Thoracic aorta (tissue), 2 donors: ENCODE data around the gene BCAS1. TPM values are rescaled to one million over a fixed set of nuclear protein-coding genes. Genes with fewer than 3 reads are reported as not detected.
"Not testable (repeated sequence)": the region's sequence is repeated elsewhere in the genome, so short reads cannot be mapped to it uniquely, and the experiment has no call there.

Source experiments
- ATAC-seq: fragments of 150-250 bp; one replicate; pipeline ENCODE4 v1.8.0; 2017; ENCODE audit warnings: low read depth; ENCODE audit not compliant: insufficient number of reproducible peaks, low FRiP score
- DNase-seq: peaks from one replicate; pipeline ENCODE4 v3.0.0-alpha.2; 2020; ENCODE audit warnings: low spot score
- H3K27ac ChIP-seq, 2 donors: fragments of 200-600 bp; sonication (generic); 1 replicate in 1 of 2; 2 replicates in 1 of 2; pipeline ENCODE4 v1.5.1; 2016; ENCODE audit warnings: mild to moderate bottlenecking in 2 of 2, moderate library complexity in 2 of 2
- H3K27me3 ChIP-seq: fragments of 200-600 bp; sonication (generic); replicated peaks from 2 replicates; pipeline ENCODE4 v1.6.0; 2016; ENCODE audit warnings: mild to moderate bottlenecking; ENCODE audit not compliant: insufficient read depth
- H3K36me3 ChIP-seq: fragments of 200-600 bp; sonication (generic); one replicate; pipeline ENCODE4 v1.5.1; 2016
- H3K4me1 ChIP-seq, 2 donors: fragments of 200-600 bp; sonication (generic); 1 replicate in 1 of 2; 2 replicates in 1 of 2; pipeline versions ENCODE4 v1.5.1 to v1.6.0; 2016; ENCODE audit warnings: low read depth in 2 of 2, mild to moderate bottlenecking in 1 of 2; ENCODE audit not compliant: control insufficient read depth in 1 of 2
- H3K4me3 ChIP-seq: fragments of 200-600 bp; sonication (generic); 2 replicates; pipeline ENCODE4 v1.5.1; 2016; ENCODE audit warnings: mild to moderate bottlenecking
- H3K9me3 ChIP-seq: fragments of 200-600 bp; sonication (generic); 2 replicates; pipeline ENCODE4 v1.5.1; 2016
- total RNA-seq, 2 donors: library from RNA; depleted of rRNA; stranded (reverse); fragments of >200 nt; gene quantifications; one replicate each; pipeline versions ENCODE4 v1.1.0 to v1.2.3, GENCODE V29; 2016
- TF ChIP-seq, protein P1 (sequence below): fragments of 200-600 bp; sonication (generic); IDR thresholded peaks from one replicate; pipeline ENCODE4 v1.5.1; 2019; ENCODE audit warnings: antibody characterized with exemption

The BCAS1 gene
- total RNA-seq, 2 donors from 2014 or later, result under 0.01 to 3.6 TPM

DNA sequence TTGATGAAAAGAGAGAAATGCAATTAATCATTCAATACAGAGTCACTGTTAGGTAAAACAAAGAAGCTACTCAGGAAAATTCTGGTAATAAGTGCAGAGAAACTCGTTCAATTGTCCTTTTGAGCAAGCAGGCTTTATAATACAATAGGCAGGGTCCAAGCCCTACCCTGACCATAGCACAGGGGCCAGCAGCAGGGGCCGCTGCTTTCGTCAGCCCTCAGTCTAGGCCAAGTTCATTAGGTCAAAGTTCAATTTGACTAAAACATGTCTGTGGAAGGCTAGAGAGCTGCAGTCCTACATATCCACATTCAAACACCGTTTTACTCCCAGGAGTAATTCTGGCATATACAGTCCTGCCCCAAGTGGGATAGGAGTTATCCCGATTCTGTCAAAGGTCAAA, 94.6 kb downstream of the BCAS1 start:
- H3K36me3 ChIP-seq, result no peaks in the 10 kb centered on the region
- no peak overlapping the region for H3K4me3 ChIP-seq
- H3K4me1 ChIP-seq, result no peaks in the 10 kb centered on the region
- ATAC-seq (no peak), DNase-seq (no peak)
- no peak overlapping the region for H3K27ac ChIP-seq
- no peaks in the 10 kb centered on the region for H3K9me3 ChIP-seq
- no peaks in the 10 kb centered on the region for H3K27me3 ChIP-seq
- TF ChIP-seq, protein P1, sequence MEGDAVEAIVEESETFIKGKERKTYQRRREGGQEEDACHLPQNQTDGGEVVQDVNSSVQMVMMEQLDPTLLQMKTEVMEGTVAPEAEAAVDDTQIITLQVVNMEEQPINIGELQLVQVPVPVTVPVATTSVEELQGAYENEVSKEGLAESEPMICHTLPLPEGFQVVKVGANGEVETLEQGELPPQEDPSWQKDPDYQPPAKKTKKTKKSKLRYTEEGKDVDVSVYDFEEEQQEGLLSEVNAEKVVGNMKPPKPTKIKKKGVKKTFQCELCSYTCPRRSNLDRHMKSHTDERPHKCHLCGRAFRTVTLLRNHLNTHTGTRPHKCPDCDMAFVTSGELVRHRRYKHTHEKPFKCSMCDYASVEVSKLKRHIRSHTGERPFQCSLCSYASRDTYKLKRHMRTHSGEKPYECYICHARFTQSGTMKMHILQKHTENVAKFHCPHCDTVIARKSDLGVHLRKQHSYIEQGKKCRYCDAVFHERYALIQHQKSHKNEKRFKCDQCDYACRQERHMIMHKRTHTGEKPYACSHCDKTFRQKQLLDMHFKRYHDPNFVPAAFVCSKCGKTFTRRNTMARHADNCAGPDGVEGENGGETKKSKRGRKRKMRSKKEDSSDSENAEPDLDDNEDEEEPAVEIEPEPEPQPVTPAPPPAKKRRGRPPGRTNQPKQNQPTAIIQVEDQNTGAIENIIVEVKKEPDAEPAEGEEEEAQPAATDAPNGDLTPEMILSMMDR, result no peak

DNA sequence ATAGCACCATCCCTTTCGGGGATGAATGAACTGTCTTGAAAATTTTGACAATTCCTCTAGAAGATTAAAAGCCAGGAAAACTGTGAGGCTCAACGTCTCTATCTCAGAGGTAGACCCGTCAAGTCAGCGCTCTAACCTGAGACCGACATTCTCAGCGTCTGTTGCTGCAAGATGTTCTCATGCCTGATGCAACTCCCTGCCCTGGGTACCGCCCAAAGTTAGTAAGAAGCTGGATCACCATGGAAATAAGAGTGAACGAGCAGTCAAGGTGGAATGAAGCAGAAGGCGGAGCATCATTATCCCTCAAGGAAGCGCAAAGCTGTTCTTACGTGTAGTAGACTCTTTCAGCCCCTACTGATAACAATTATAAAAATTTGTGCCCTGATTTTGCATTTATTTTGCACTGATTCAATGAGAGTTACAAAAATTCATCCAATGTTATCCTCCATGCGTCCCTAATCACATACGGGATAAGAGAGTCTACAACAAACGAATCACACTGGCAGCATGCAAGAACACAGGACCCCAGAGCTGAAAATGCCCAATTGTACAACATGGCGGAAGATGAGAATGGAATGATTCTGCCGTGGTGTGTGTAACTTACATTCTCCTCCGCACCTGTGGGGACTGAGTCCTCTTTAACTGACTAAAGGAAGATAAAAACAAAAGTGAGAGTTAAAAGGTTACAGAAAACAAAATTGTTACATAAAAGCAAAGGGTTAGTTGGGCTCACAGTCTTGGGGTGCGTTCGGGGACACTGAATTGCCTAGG, 95.4 kb downstream of the BCAS1 start:
- Histone ChIP-seq H3K36me3 (no peaks in the 10 kb centered on the region), H3K4me1 (no peaks in the 10 kb centered on the region), H3K4me3 (no peak overlapping the region), H3K27me3 (no peaks in the 10 kb centered on the region), H3K9me3 (no peaks in the 10 kb centered on the region), H3K27ac (no peak overlapping the region)
- TF ChIP-seq, protein P1, result no peak
- DNase-seq (no peak), ATAC-seq (no peak)

DNA sequence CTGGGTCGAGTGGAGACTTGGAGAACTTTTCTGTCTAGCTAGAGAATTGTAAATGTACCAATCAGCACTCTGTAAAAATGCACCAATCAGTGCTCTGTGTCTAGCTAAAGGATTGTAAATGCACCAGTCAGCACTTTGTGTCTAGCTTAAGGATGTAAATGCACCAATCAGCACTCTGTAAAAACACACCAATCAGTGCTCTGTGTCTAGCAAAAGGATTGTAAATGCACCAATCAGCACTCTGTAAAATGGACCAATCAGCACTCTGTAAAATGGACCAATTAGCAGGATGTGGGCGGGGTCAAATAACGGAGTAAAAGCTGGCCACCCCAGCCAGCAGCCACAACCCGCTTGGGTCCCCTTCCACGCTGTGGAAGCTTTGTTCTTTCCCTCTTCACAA, 96.5 kb downstream of the BCAS1 start:
- not testable (repeated sequence) for H3K36me3 ChIP-seq, H3K27ac ChIP-seq, H3K27me3 ChIP-seq, H3K4me1 ChIP-seq, H3K9me3 ChIP-seq, DNase-seq, ATAC-seq, H3K4me3 ChIP-seq

DNA sequence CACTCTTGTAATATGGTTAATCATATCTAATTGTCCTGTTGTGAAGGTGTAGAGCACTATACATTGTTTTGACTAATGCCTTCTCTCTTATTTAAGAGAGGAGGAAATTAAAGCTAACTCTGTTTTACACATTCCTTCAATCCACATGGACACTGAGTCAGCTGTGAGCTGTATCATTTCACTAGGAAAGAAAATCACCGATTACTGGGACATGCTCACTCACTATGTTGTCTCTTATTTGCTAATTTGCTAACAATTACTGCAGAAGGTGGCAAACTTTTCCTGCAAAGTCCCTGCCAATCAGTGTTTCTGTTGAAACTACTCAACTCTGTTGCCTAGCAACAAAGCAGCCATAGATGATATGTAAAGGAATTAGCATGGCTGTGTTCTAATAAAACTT, 98.2 kb downstream of the BCAS1 start:
- DNase-seq (no peak), ATAC-seq (no peak)
- no peaks in the 10 kb centered on the region for H3K27me3 ChIP-seq
- H3K4me1 ChIP-seq, result no peaks in the 10 kb centered on the region
- H3K9me3 ChIP-seq, result no peaks in the 10 kb centered on the region
- H3K36me3 ChIP-seq, result no peaks in the 10 kb centered on the region
- no peak overlapping the region for H3K4me3 ChIP-seq
- TF ChIP-seq, protein P1, result no peak
- H3K27ac ChIP-seq, result no peak overlapping the region

DNA sequence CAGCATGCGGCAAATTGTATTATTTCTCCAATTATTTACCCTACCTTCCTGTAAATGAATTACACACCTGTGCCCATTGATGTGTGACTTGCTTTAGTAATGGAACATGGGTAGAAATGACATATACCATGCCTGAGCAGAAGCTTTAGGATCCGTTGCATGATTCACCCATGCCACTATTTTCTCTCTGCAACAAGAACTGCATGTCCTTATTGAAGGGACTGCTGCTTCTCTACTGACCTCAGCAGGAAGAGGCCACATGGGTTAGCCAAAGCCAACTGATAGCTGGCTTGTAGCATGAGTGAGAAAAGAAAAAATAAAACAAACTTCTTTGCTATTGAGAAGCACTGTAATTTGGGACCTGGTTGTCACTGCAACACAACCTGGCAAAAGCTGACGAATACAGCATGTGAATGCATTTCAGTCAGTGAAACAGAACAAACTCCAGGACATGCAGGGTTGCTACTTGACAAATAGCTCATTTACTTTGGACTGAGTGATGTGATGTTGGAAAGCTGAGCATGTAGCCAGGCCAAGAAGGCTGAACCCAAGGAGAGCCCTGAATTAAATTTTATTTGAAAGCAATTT, 99.2 kb downstream of the BCAS1 start:
- DNase-seq (no peak), ATAC-seq (no peak)
- Histone ChIP-seq H3K27ac (no peak overlapping the region), H3K4me1 (no peaks in the 10 kb centered on the region), H3K4me3 (no peak overlapping the region), H3K36me3 (no peaks in the 10 kb centered on the region), H3K27me3 (no peaks in the 10 kb centered on the region), H3K9me3 (no peaks in the 10 kb centered on the region)
- TF ChIP-seq, protein P1, result no peak
